HL-60 (cell line): ENCODE results near the gene CD74.

Source experiments
- GABPA ChIP-seq: IDR thresholded peaks from 2 replicates; pipeline ENCODE4 v1.6.1; 2012; ENCODE audit warnings: low read depth
- POLR2AphosphoS5 ChIP-seq: IDR thresholded peaks from 2 replicates; pipeline ENCODE4 v1.6.1; 2012; ENCODE audit warnings: low read depth
- TF ChIP-seq, protein P1 (sequence below): IDR thresholded peaks from one replicate; pipeline ENCODE4 v1.5.1; 2011; ENCODE audit warnings: low read length, control low read depth, inconsistent platforms; ENCODE audit not compliant: insufficient read depth
- TF ChIP-seq, protein P2 (sequence below): IDR thresholded peaks from 2 replicates; pipeline ENCODE4 v1.6.1; 2012; ENCODE audit warnings: low read depth; ENCODE audit not compliant: insufficient replicate concordance

DNA sequence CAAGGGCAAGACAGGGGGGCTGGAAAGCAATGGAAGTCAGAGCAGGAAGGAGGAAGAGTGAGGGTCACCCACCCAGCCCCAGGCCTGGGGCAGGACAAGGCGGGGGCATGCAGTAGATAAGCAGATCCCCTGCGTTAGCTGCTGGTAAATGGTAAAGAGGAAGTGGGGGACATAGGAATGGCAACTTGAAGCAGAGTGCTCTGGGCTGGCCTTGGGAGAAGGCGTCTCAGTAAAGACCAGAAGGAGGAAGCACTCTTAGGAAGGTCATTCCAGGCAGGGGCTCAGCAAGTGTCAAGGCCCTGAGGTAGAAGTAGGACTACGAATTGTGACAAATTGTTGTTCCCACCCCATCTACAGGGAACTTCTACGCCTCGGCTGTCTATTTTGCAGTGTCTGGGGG, 40.1 kb downstream of the CD74 start:
- TF ChIP-seq, protein P1, sequence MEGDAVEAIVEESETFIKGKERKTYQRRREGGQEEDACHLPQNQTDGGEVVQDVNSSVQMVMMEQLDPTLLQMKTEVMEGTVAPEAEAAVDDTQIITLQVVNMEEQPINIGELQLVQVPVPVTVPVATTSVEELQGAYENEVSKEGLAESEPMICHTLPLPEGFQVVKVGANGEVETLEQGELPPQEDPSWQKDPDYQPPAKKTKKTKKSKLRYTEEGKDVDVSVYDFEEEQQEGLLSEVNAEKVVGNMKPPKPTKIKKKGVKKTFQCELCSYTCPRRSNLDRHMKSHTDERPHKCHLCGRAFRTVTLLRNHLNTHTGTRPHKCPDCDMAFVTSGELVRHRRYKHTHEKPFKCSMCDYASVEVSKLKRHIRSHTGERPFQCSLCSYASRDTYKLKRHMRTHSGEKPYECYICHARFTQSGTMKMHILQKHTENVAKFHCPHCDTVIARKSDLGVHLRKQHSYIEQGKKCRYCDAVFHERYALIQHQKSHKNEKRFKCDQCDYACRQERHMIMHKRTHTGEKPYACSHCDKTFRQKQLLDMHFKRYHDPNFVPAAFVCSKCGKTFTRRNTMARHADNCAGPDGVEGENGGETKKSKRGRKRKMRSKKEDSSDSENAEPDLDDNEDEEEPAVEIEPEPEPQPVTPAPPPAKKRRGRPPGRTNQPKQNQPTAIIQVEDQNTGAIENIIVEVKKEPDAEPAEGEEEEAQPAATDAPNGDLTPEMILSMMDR: no peak
- TF ChIP-seq, protein P2, sequence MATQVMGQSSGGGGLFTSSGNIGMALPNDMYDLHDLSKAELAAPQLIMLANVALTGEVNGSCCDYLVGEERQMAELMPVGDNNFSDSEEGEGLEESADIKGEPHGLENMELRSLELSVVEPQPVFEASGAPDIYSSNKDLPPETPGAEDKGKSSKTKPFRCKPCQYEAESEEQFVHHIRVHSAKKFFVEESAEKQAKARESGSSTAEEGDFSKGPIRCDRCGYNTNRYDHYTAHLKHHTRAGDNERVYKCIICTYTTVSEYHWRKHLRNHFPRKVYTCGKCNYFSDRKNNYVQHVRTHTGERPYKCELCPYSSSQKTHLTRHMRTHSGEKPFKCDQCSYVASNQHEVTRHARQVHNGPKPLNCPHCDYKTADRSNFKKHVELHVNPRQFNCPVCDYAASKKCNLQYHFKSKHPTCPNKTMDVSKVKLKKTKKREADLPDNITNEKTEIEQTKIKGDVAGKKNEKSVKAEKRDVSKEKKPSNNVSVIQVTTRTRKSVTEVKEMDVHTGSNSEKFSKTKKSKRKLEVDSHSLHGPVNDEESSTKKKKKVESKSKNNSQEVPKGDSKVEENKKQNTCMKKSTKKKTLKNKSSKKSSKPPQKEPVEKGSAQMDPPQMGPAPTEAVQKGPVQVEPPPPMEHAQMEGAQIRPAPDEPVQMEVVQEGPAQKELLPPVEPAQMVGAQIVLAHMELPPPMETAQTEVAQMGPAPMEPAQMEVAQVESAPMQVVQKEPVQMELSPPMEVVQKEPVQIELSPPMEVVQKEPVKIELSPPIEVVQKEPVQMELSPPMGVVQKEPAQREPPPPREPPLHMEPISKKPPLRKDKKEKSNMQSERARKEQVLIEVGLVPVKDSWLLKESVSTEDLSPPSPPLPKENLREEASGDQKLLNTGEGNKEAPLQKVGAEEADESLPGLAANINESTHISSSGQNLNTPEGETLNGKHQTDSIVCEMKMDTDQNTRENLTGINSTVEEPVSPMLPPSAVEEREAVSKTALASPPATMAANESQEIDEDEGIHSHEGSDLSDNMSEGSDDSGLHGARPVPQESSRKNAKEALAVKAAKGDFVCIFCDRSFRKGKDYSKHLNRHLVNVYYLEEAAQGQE: no peak
- TF ChIP-seq POLR2AphosphoS5 (no peak), GABPA (no peak)
